GM11168 (cell line): ENCODE results near the gene ECI1.

Source experiments
- in situ Hi-C: fragments of 300-500 bp; cut with MboI; formaldehyde crosslinking; loops from one replicate; pipeline ENCODE4 v1.12.0; 2022; ENCODE audit warnings: low sequenced_read_pairs; ENCODE audit not compliant: unreplicated experiment

ECI1 gene

DNA sequence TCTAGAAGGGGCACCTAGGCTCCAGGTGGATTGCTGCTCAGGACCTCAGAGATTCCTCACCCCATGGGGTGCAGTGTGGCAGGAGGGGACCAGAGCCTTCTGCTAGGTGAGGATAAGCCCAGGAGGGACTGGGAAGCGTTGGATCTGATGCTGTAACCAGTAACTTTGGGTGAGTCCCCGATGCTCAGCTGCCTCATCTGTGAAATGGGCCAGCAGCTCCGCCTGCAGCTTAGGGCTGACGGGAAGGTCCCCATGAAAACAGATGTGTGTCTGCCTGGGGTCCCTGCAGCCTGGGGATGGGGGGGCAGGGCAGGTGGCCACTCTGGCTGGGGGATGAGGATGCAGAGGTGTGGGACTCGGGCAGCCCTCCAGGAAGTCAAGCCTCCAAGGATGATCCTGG lies 52.3 kb downstream of the ECI1 start:
- in situ Hi-C loops = no loop called here

DNA sequence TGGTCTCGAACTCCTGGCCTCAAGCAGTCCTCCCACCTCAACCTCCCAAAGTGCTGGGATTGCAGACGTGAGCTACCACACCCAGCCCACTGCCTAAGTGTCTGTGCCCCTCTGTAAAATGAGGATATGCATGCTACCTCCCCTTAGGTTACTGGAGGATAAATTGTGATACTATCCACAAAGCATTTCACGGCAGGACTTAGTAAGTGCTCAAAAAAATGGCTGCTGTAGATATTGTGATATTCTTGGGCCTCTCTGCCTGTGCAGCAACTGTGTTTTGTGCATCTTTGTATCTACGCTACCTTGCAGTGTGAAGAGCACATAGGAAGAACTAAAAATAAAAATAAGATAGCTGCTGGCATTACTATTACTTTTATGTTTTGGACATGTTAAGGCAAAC lies 53.1 kb downstream of the ECI1 start:
- in situ Hi-C loops = no loop called here

DNA sequence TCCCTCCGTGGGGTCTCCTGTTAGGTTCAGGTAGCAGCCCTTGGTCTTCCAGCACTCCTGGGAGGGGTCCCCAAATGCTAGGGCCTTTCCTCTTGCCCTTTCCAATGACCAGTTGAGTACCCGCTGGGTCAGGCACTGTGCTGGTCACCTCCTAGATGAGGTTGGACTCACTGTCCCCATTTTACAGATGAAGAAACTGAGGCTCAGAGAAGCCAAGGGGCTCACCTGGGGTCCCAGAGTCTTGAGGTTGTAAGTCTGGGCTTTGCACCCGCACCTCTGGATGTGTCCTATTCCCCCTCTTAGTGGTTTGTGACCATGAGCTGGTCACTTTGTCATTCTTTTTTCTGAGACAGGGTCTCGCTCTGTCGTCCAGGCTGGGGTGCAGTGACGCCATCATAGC lies 53.6 kb downstream of the ECI1 start:
- in situ Hi-C loops = no loop called here

DNA sequence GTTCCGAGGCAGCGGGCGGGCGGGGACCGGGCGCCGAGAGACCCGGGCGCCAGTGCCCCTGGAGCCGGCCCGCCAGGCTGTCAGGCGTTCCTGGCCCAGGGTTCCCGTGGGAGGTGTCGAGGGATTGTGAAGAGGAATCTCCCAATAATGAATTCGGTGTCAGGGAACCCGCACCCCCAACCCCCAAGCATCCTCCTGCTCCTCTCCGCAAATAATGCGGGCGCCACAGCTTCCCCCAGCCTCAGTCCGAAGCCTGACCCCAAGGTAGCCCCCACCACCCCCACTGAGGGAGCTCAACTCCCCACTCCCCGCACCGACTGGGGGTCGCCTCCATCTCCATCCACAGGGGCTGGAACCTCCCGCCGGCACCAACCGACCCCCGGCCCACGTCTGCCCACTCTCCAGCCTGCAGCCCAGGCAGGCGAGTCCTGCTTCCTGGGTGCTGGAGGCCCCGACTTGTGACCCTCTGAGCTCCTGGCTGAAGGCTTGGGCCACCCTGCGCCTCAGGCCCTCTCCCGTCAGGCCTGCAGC lies 54.3 kb downstream of the ECI1 start:
- in situ Hi-C loops = no loop called here

DNA sequence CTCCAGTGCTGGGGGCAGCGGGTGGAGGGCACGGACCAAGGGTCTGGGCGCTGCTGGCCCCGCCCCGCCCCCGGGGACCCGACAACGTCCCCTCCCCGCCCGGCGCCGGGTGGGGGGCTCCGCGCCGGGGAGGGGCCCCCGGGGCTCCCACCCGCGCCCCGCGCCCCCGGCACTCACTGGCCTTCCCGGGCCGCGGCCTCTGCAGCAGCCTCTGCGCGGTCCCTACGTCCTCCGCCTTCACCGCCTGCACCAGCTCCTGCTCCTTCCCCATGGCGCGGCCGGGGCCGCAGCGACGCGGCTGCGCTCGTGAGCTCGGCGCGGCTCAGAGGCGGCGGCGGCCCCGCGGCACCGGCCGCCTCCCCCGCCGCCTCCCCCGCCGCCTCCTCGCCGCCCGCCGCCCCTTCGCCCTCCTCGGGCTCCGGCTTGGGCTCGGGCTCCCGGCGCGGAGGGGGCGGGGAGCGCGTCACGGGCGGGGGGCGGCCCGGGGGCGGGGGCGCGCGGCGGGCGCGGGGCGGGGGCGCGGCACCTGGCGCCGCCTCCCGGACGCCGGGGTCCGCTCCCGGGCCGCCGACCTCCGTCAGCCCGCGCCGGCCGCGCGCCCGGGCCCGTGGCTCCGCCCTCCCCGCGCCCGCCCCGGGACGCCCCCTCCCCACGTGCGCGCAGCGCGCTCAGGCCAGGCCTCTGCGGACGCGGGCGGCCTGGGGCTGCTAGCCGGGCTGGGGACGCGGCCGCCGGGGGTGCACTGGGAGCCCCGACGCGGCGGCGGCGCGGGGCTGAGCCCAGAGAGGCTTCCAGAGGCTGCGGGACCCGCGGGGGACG lies 55.0 kb downstream of the ECI1 start, which contains the start of gene CASKIN1:
TSS of gene CASKIN1 (minus strand) at position 444 of the 819 bp plus-strand sequence. CDS start at position 271, 173 bp downstream.
- in situ Hi-C loops = no loop called here

DNA sequence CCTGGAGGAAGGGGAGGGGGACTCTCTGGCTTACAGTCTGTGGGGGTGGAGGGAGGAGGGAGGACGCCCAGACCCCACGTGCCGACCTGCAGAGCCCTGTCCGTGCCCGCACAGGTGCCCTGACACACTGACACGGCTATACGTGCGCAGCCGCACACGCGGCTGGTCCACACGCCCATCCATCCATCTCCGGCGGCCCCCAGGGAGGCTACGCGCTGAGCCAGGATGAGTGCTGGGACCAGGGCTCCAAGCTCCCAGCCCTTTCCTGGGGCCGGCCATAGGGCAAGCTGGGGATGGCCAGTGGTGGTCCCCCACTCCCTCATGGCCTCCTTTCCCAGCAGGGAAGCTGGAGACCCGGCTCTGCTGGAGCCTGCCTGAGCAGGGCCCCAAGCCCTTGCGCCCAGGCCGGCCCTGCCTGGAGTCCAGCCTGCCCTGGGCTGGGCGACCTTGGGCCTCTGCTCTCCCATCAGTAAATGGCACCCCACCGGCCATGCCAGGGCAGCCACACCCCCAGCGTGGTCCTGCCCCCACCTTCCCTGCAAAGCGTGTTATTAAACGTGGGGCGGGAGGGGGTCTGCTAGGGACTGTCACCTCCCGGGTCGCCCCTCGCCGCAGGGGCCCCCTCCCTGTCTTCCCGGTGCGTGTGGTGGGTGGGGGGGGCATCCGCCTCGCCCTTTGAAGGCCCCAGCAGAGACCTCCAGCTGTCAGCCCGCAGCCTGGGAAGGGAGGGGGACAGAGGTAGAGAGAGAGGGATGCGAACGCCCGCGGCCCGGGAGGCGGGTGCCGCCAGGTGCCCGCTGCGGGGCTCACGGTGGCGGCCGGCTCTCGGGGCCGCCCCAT lies 55.8 kb downstream of the ECI1 start:
- in situ Hi-C loops = no loop called here

DNA sequence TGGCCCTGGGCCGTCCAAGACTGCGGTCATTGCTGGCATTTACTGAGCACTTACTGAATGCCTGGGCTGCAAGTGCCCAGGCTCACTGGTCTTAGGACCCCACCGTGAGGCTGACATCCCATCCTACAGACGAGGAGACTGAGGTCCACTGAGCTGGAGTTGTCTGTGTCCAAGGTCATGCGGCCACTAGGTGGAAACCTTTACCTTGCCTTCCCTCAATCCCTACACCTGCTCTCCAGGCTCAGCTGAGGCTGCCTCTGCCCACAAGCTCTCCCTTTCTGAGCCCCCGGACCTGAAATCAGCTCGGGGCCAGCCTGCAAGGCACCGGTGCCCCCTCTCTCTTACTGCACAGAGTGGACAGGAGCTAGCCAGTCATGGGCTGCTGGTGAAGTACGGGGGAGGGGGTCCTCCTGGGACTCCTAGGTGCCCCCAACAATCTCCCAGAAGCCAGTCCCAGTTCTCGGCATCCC lies 56.5 kb downstream of the ECI1 start:
- in situ Hi-C loops = no loop called here

DNA sequence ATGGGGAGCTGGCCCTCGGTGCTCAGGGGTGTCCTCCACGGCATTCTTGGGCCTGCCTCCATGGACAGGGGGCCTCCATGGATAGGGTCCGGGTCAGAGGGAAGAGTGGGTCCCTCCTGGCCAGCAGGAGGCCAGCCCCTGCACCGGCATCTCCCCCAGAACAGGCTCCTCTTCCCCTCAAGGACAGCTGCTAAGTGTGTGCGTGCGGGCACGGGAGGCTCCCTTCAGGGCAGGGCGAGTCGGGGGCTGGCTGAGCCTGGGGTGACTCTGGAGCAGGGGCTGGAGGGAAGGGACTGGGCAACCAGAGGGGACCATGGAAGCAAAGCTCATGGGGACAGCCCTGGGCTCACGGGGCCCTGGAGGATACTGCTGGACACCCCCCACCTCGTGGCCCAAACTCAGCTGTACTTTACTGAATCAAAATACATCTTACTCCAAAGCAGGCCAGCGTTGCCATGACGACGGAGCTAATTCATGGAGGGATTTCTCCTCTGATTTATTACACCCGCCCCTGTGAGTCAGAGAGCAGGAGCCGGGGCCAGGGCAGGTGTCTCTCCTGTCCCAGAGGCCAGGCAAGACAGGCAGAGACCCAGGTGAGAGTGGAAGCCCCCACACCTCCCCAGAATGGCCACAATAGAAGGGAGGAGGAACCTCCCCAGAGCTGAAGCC lies 57.1 kb downstream of the ECI1 start:
- in situ Hi-C loops = no loop called here

DNA sequence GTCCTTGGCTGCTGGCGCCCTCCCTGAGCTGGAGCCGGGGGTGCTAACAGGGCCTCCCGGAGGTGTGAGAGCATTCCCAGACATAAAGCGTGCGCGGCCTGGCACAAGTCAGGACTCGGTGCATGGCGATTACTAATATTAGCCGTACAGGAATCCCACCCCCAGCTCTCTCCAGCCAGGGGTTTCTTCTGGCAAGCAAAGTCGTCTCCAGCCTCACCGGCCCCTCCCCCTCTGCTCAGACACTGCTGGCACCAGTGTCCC lies 60.0 kb downstream of the ECI1 start:
- in situ Hi-C loops = no loop called here

DNA sequence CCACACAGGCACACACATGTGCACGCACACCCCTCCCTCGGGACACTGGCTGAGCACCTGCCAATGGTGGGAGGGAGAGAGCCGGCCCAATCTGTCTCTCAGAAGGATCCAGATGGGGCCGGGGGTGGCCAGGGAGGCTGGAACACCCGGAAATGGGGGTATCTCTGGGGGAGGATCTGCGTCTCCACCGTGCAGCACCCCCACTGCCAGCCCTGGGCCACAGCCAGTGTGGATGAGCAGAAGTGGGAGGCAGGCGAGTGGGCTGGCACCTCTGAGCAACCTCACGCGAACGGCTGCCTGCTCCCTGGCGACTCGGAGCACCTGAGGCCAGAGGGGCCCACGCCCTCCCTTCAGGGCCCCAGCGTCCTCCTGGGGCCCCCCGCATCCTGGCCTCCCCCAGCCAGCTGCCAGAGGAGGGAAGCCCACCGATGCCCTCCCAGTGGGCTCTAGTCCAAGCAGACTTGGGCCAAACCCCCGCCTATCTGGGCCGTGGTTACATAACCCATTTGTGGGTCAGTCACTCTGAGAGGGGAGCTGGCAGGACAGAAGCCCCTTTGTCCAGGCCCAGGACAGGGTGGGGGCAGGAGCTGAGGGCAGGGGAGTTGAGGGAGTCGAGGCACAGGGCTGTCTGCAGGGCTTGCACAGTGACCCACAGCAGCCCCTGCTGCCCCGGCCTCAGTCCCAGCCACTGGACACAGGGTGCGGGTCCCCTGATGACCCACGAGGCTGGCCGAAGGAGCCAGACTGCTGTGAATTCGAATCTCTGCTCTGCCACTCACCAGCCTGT lies 60.5 kb downstream of the ECI1 start:
- in situ Hi-C loops = no loop called here

DNA sequence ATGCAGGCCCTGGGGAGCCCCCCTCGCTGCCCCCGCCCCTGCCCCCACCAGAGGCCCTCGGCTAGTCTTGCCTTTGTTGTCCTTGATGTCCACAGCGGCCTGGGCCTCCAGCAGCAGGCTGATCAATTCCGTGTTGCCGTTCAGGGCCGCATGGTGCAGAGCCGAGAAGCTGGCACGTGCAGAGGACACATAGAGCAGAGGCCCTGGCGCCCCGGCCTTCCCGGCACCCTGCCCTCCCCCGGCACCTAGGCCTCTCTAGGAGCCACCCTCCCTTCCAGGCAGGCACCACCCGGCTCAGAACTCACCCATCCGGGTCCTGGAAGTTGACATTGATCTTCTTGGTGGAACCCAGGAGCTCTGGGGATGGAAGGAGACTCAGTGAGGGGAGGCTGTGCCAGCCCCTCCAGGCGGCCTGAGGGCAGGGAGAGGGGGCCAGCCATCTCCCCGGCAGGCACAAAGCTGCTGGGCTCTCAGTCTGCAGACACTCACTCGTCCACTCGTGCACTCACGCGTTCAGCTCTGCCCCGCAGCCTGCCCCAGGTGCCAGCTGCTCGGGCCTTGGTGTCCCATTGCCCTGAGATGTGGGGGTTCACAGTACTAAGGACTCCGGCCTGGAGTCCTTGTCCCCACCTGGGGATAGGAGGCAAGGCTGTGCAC lies 61.3 kb downstream of the ECI1 start:
- in situ Hi-C loops = no loop called here
